HG02938 (cell line): ENCODE data around the gene CREB3L1.
A peak's percentile ranks its signal among the peaks of the same experiment; 100 is the strongest.

ENCODE experiments used
- ATAC-seq: cut with Tn5 transposase; IDR thresholded peaks from one replicate; pipeline ENCODE4 v1.9.1; 2021; ENCODE audit warnings: mild to moderate bottlenecking, moderate library complexity; ENCODE audit not compliant: unreplicated experiment

The CREB3L1 gene

GRCh38 chr11:46277622-46278386 is at the start of gene CREB3L1:
Gene CREB3L1, plus strand, starts transcription at chr11:46277662. Its CDS starts 450 bp downstream, at chr11:46278112.
- ATAC-seq, result no peak

GRCh38 chr11:46229230-46229629 is 48.2 kb upstream of the CREB3L1 start:
- no peak for ATAC-seq

- no peak for ATAC-seq
Observed at GRCh38 chr11:46234311-46234710, 43.2 kb upstream of the CREB3L1 start.

- no peak for ATAC-seq
Observed at GRCh38 chr11:46235777-46236688, 41.4 kb upstream of the CREB3L1 start.

GRCh38 chr11:46236918-46237247 is 40.6 kb upstream of the CREB3L1 start:
- ATAC-seq, result no peak

- ATAC-seq, result no peak
Observed at GRCh38 chr11:46237248-46238077, 40.0 kb upstream of the CREB3L1 start.

- no peak for ATAC-seq
Observed at GRCh38 chr11:46238078-46238966, 39.1 kb upstream of the CREB3L1 start.

GRCh38 chr11:46238967-46239800 is 38.3 kb upstream of the CREB3L1 start:
- ATAC-seq, result peak; percentile 56

- no peak for ATAC-seq
Observed at GRCh38 chr11:46239801-46240061, 37.7 kb upstream of the CREB3L1 start.

GRCh38 chr11:46240371-46240770 is 37.1 kb upstream of the CREB3L1 start:
- no peak for ATAC-seq

GRCh38 chr11:46240861-46241260 is 36.6 kb upstream of the CREB3L1 start:
- ATAC-seq, result no peak

- ATAC-seq, result no peak
Observed at GRCh38 chr11:46242041-46242951, 35.2 kb upstream of the CREB3L1 start.

- ATAC-seq, result peak; percentile 76
Observed at GRCh38 chr11:46242952-46243795, 34.3 kb upstream of the CREB3L1 start.

GRCh38 chr11:46243796-46244109 is 33.7 kb upstream of the CREB3L1 start:
- no peak for ATAC-seq

- no peak for ATAC-seq
Observed at GRCh38 chr11:46246521-46246920, 30.9 kb upstream of the CREB3L1 start.

GRCh38 chr11:46247090-46247489 is 30.4 kb upstream of the CREB3L1 start:
- no peak for ATAC-seq

GRCh38 chr11:46247659-46248058 is 29.8 kb upstream of the CREB3L1 start:
- no peak for ATAC-seq
